MCF 10A (cell line): ENCODE data around the gene ATP1A2. TPM values are rescaled to one million over a fixed set of nuclear protein-coding genes. Genes with fewer than 3 reads are reported as not detected.

Experiments used
- BruUV-seq: library from RNA; stranded (reverse); fragments of 400-500 nt; replicated peaks from 2 replicates; lab custom pipeline; 2021; lab: Mats Ljungman, UMichigan
- CTCF ChIA-PET: fragments of 300-600 bp; sonication (Branson Sonifier 250); formaldehyde crosslinking; extraction: SDS; loops from one replicate; lab custom pipeline; 2021; ENCODE audit warnings: antibody characterized with exemption, inconsistent platforms; lab: Yijun Ruan, JAX
- POLR2A ChIA-PET: fragments of 300-600, 350-650 bp; sonication (Branson Sonifier 250); formaldehyde crosslinking; extraction: SDS; loops from one replicate; lab custom pipeline; 2020; ENCODE audit warnings: antibody characterized with exemption, inconsistent platforms; lab: Yijun Ruan, JAX
- DNase-seq: peaks from one replicate; pipeline ENCODE4 v3.0.0-alpha.2; 2018; ENCODE audit not compliant: unreplicated experiment
- H3K27ac Mint-ChIP-seq: one replicate; pipeline ENCODE4 v1.8.0; 2022; ENCODE audit warnings: mild to moderate bottlenecking, low read depth, mixed read lengths; ENCODE audit not compliant: unreplicated experiment
- H3K27me3 Mint-ChIP-seq: one replicate; pipeline ENCODE4 v1.8.0; 2022; ENCODE audit warnings: mixed read lengths; ENCODE audit not compliant: insufficient read depth, unreplicated experiment
- H3K36me3 Mint-ChIP-seq: one replicate; pipeline ENCODE4 v1.8.0; 2022; ENCODE audit warnings: mild to moderate bottlenecking, moderate library complexity, mixed read lengths; ENCODE audit not compliant: insufficient read depth, unreplicated experiment
- H3K4me1 Mint-ChIP-seq: one replicate; pipeline ENCODE4 v1.8.0; 2022; ENCODE audit warnings: mixed read lengths; ENCODE audit not compliant: insufficient read depth, unreplicated experiment
- H3K4me3 Mint-ChIP-seq: one replicate; pipeline ENCODE4 v1.8.0; 2022; ENCODE audit warnings: mild to moderate bottlenecking, moderate library complexity, mixed read lengths; ENCODE audit not compliant: unreplicated experiment
- H3K9me3 Mint-ChIP-seq: one replicate; pipeline ENCODE4 v1.8.0; 2022; ENCODE audit warnings: mixed read lengths; ENCODE audit not compliant: unreplicated experiment
- intact Hi-C: fragments of 100-400 bp; cut with micrococcal nuclease; formaldehyde crosslinking; loops from 2 replicates; pipeline ENCODE4 v1.14.1; 2022
- total RNA-seq: library from RNA; stranded (reverse); gene quantifications from 2 replicates; pipeline ENCODE4 v1.2.3, GENCODE V29; 2022
- TF ChIP-seq, protein P1 (sequence below): fragments of 200-600 bp; IDR thresholded peaks from one replicate; pipeline ENCODE4 v1.8.0; 2022; ENCODE audit warnings: antibody characterized with exemption, mild to moderate bottlenecking; ENCODE audit not compliant: unreplicated experiment

ATP1A2 gene
- total RNA-seq, 1 experiment from 2014 or later, result not detected

DNA sequence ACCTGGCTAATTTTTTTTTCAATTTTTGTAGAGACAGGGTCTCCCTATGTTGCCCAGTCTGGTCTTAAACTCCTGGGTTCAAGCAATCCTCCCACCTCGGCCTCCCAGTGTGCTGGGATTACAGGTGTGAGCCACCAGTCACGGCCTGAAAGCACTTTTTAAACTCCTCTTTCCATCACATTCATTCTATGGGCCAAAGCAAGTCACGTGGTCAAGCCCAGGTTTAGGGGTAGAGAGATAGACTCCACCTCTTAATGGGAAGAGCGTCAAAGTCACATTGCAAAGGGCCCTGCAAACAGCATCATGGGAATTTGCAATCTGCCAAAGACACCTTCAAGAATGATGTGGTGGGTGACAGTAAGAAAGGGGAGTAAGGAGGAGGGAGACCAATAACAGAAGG lies 43.0 kb downstream of the ATP1A2 start:
- no peaks in the 10 kb centered on the region for H3K36me3 Mint-ChIP-seq
- intact Hi-C loops, result no loop called here
- no peaks in the 10 kb centered on the region for H3K27me3 Mint-ChIP-seq

DNA sequence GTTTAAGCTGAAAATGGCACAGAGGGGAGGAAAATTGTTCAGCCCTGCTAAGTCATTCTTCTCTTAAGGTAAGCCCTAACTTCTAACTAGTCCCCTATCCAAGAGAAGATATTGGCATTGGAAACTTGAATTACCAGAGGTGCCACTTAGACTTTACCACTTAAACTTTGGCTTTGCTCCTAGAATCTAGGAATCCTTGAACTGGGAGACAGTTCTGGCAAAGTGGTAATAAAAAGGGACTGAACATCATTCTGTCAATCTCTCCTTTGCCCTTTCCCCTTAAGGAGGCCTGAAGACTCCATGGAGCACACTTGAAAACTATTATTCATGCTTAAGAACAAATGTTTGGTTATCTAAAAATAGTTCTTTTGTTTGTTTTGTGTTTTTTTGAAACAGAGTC lies 44.3 kb downstream of the ATP1A2 start:
- Mint-ChIP-seq H3K27ac (no peak overlapping the region), H3K4me3 (no peak overlapping the region), H3K9me3 (no peaks in the 10 kb centered on the region), H3K36me3 (no peaks in the 10 kb centered on the region), H3K27me3 (peaks cover 9% of the 10 kb centered on the region), H3K4me1 (no peaks in the 10 kb centered on the region)
- CTCF ChIA-PET, result interaction anchor here (0.6 to 1.1 kb wide), 5 partner anchors 12 to 184 kb away, joined by 3 to 4 read pairs (median 3); no protein-coding TSS in a partner anchor
- TF ChIP-seq, protein P1, sequence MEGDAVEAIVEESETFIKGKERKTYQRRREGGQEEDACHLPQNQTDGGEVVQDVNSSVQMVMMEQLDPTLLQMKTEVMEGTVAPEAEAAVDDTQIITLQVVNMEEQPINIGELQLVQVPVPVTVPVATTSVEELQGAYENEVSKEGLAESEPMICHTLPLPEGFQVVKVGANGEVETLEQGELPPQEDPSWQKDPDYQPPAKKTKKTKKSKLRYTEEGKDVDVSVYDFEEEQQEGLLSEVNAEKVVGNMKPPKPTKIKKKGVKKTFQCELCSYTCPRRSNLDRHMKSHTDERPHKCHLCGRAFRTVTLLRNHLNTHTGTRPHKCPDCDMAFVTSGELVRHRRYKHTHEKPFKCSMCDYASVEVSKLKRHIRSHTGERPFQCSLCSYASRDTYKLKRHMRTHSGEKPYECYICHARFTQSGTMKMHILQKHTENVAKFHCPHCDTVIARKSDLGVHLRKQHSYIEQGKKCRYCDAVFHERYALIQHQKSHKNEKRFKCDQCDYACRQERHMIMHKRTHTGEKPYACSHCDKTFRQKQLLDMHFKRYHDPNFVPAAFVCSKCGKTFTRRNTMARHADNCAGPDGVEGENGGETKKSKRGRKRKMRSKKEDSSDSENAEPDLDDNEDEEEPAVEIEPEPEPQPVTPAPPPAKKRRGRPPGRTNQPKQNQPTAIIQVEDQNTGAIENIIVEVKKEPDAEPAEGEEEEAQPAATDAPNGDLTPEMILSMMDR, result no peak
- BruUV-seq, result no TSS peak
- POLR2A ChIA-PET, result interaction anchor here (0.9 kb wide), 1 partner anchor 9 kb away, joined by 3 read pairs; no protein-coding TSS in a partner anchor
- intact Hi-C loops, result no loop called here
- DNase-seq, result no peak

More for the DNA sequence above, 43.0 kb downstream of the ATP1A2 start:
- no peak overlapping the region for H3K4me3 Mint-ChIP-seq
- H3K9me3 Mint-ChIP-seq, result no peaks in the 10 kb centered on the region
- TF ChIP-seq, protein P1, result no peak
- H3K4me1 Mint-ChIP-seq, result no peaks in the 10 kb centered on the region
- CTCF ChIA-PET, result interaction anchor here (0.7 to 1.0 kb wide), 4 partner anchors 29 to 132 kb away, joined by 3 read pairs; no protein-coding TSS in a partner anchor
- POLR2A ChIA-PET, result interaction anchor here (0.6 to 2.2 kb wide), 3 partner anchors 11 to 47 kb away, joined by 3 to 6 read pairs (median 3); no protein-coding TSS in a partner anchor
- no peak for DNase-seq
- BruUV-seq, result no TSS peak
- H3K27ac Mint-ChIP-seq, result no peak overlapping the region

DNA sequence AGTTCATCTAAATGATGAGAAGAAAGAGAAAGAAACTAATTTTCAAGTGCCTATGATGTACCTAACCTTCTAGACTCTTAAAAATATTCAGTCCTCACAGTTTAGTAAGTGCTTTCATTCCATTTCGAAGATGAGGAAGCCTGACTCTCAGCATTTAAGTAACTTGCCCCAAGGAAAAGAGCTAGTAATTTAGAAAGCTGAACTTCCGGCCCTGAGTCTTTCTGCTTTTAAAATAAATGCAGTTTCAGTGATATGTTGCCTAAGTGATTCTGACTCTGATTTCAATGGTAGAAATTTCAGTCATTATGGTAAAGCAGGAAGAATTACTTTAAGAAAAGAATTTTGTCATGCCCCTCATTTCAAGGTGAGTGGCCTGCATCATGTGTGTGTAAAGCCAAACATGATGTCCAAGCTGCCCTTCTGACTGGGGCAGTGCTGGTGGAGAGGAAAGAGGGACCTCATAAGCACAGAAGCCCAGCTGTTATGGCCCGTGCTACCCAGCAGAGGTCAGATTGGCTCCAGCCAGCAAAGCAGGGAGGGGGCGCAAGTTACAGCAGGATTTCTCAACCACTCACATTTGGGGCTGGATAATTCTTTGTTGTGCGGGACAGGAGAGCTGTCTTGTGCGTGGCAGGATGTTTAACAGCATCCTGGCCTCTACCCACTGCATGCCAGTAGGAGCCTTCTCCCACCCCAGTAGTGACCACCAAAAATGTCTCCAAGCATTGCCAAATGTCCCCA lies 46.6 kb downstream of the ATP1A2 start:
- intact Hi-C loops, result no loop called here

More for the DNA sequence above, 46.6 kb downstream of the ATP1A2 start:
- ChIA-PET POLR2A (interaction anchor here (0.8 to 1.4 kb wide), 3 partner anchors 11 to 62 kb away, joined by 3 read pairs; partner anchors contain the start of gene ATP1A4), CTCF (interaction anchor here (0.6 to 1.8 kb wide), 17 partner anchors 8 to 129 kb away, joined by 3 to 10 read pairs (median 3); partner anchors contain the start of gene CASQ1)
- H3K27me3 Mint-ChIP-seq, result peaks cover 32% of the 10 kb centered on the region
- BruUV-seq, result no TSS peak
- TF ChIP-seq, protein P1, result peak; percentile 29
- DNase-seq, result peak; percentile 17
- no peaks in the 10 kb centered on the region for H3K4me1 Mint-ChIP-seq
- H3K9me3 Mint-ChIP-seq, result no peaks in the 10 kb centered on the region
- H3K36me3 Mint-ChIP-seq, result no peaks in the 10 kb centered on the region
- no peak overlapping the region for H3K27ac Mint-ChIP-seq
- no peak overlapping the region for H3K4me3 Mint-ChIP-seq
